Progenitor cell of endocrine pancreas (in vitro differentiated cells): ENCODE results near the gene FETUB. TPM values are rescaled to one million over a fixed set of nuclear protein-coding genes. Genes with fewer than 3 reads are reported as not detected.
"Not testable (repeated sequence)": the region's sequence is repeated elsewhere in the genome, so short reads cannot be mapped to it uniquely, and the experiment has no call there.

Experiments
- DNase-seq: peaks from one replicate; pipeline ENCODE4 v3.0.0; 2021; ENCODE audit warnings: low spot score; ENCODE audit not compliant: unreplicated experiment
- H3K27ac Mint-ChIP-seq: 2 replicates; pipeline ENCODE4 v1.8.0; 2021; ENCODE audit warnings: mild to moderate bottlenecking, moderate library complexity, mixed read lengths
- H3K27me3 Mint-ChIP-seq: 2 replicates; pipeline ENCODE4 v1.8.0; 2021; ENCODE audit warnings: mixed read lengths
- H3K36me3 Mint-ChIP-seq: 2 replicates; pipeline ENCODE4 v1.8.0; 2022; ENCODE audit warnings: mixed read lengths; ENCODE audit not compliant: insufficient read depth
- H3K4me1 Mint-ChIP-seq: 2 replicates; pipeline ENCODE4 v1.8.0; 2021; ENCODE audit warnings: low read depth, mixed read lengths
- H3K4me3 Mint-ChIP-seq: 2 replicates; pipeline ENCODE4 v1.8.0; 2021; ENCODE audit warnings: low read depth, mild to moderate bottlenecking, moderate library complexity, mixed read lengths
- H3K9me3 Mint-ChIP-seq: 2 replicates; pipeline ENCODE4 v1.8.0; 2021; ENCODE audit warnings: low read depth, mixed read lengths
- CTCF ChIP-seq: fragments of 200-600 bp; sonication (generic); IDR thresholded peaks from one replicate; pipeline ENCODE4 v1.5.0; 2021; ENCODE audit warnings: antibody characterized with exemption, mild to moderate bottlenecking; ENCODE audit not compliant: unreplicated experiment
- total RNA-seq: library from RNA; stranded (reverse); gene quantifications from 2 replicates; pipeline ENCODE4 v1.2.1, GENCODE V29; 2021

FETUB gene
- total RNA-seq, 1 donor from 2014 or later, result not detected

- DNase-seq, result no peak
- peaks cover 39% of the 10 kb centered on the region for H3K27me3 Mint-ChIP-seq
- H3K4me3 Mint-ChIP-seq, result no peak overlapping the region
- H3K36me3 Mint-ChIP-seq, result no peaks in the 10 kb centered on the region
- no peak overlapping the region for H3K27ac Mint-ChIP-seq
- H3K4me1 Mint-ChIP-seq, result peaks cover 3% of the 10 kb centered on the region
- TF ChIP-seq CTCF, result no peak
- peaks cover 22% of the 10 kb centered on the region for H3K9me3 Mint-ChIP-seq
These were observed 40.7 kb downstream of the FETUB start for GRCh38 chr3:186680869-186681268.

- Mint-ChIP-seq H3K9me3 (peaks cover 22% of the 10 kb centered on the region), H3K4me1 (peaks cover 6% of the 10 kb centered on the region), H3K27ac (no peak overlapping the region), H3K36me3 (no peaks in the 10 kb centered on the region), H3K4me3 (no peak overlapping the region), H3K27me3 (peaks cover 34% of the 10 kb centered on the region)
- TF ChIP-seq CTCF, result no peak
- DNase-seq, result no peak
These were observed 42.6 kb downstream of the FETUB start for GRCh38 chr3:186682812-186683211.

- H3K4me3 Mint-ChIP-seq, result no peak overlapping the region
- H3K36me3 Mint-ChIP-seq, result no peaks in the 10 kb centered on the region
- peaks cover 22% of the 10 kb centered on the region for H3K9me3 Mint-ChIP-seq
- DNase-seq, result no peak
- peaks cover 6% of the 10 kb centered on the region for H3K4me1 Mint-ChIP-seq
- no peak overlapping the region for H3K27ac Mint-ChIP-seq
- H3K27me3 Mint-ChIP-seq, result peaks cover 33% of the 10 kb centered on the region
- no peak for TF ChIP-seq CTCF
These were observed 43.8 kb downstream of the FETUB start for GRCh38 chr3:186683979-186684378.

- Mint-ChIP-seq H3K9me3 (peaks cover 22% of the 10 kb centered on the region), H3K27me3 (peaks cover 31% of the 10 kb centered on the region)
- H3K4me3 Mint-ChIP-seq, DNase-seq, H3K36me3 Mint-ChIP-seq, H3K27ac Mint-ChIP-seq, H3K4me1 Mint-ChIP-seq: not testable (repeated sequence)
These were observed 46.3 kb downstream of the FETUB start for GRCh38 chr3:186686475-186686874.

GRCh38 chr3:186687120-186687651 lies 47.0 kb downstream of the FETUB start:
- peaks cover 20% of the 10 kb centered on the region for H3K9me3 Mint-ChIP-seq
- no peak overlapping the region for H3K27ac Mint-ChIP-seq
- peaks cover 6% of the 10 kb centered on the region for H3K4me1 Mint-ChIP-seq
- no peaks in the 10 kb centered on the region for H3K36me3 Mint-ChIP-seq
- TF ChIP-seq CTCF, result no peak
- DNase-seq, result no peak
- H3K4me3 Mint-ChIP-seq, result no peak overlapping the region
- H3K27me3 Mint-ChIP-seq, result peaks cover 35% of the 10 kb centered on the region

GRCh38 chr3:186690304-186690703 lies 50.1 kb downstream of the FETUB start:
- not testable (repeated sequence) for H3K4me3 Mint-ChIP-seq, H3K36me3 Mint-ChIP-seq, H3K27ac Mint-ChIP-seq, H3K4me1 Mint-ChIP-seq, DNase-seq, H3K9me3 Mint-ChIP-seq
- peaks cover 38% of the 10 kb centered on the region for H3K27me3 Mint-ChIP-seq
